Bronchial epithelial cell (primary cell): ENCODE data around the gene AUTS2. TPM values are rescaled to one million over a fixed set of nuclear protein-coding genes. Genes with fewer than 3 reads are reported as not detected.

Source experiments
- DNase-seq: peaks from one replicate; pipeline ENCODE4 v3.0.0-alpha.2; 2010; ENCODE audit warnings: low read depth
- FAIRE-seq: peaks from 2 replicates; lab custom pipeline; 2011; peaks lifted over from hg19 to GRCh38; lab: Jason Lieb, UNC
- H3K27me3 ChIP-seq: 2 replicates; pipeline ENCODE4 v1.5.1; 2011; ENCODE audit warnings: low read length; ENCODE audit not compliant: control insufficient read depth, insufficient read depth
- H3K36me3 ChIP-seq: 2 replicates; pipeline ENCODE4 v1.5.1; 2011; ENCODE audit warnings: low read length; ENCODE audit not compliant: control insufficient read depth, insufficient read depth
- H3K4me3 ChIP-seq: 2 replicates; pipeline ENCODE4 v1.5.1; 2011; ENCODE audit warnings: mild to moderate bottlenecking, low read depth, low read length, control low read depth
- total RNA-seq: library from RNA; depleted of rRNA; stranded (reverse); fragments of >200 nt; gene quantifications from 2 replicates; pipeline ENCODE4 v1.2.1, GENCODE V29; 2014
- TF ChIP-seq, protein P1 (sequence below): IDR thresholded peaks from 2 replicates; pipeline ENCODE4 v1.5.1; 2011; ENCODE audit warnings: mild to moderate bottlenecking, moderate library complexity, low read length, control low read depth, inconsistent platforms; ENCODE audit not compliant: insufficient read depth, severe bottlenecking

Gene AUTS2
- total RNA-seq, 1 donor from 2014 or later, result 9.5 TPM

DNA sequence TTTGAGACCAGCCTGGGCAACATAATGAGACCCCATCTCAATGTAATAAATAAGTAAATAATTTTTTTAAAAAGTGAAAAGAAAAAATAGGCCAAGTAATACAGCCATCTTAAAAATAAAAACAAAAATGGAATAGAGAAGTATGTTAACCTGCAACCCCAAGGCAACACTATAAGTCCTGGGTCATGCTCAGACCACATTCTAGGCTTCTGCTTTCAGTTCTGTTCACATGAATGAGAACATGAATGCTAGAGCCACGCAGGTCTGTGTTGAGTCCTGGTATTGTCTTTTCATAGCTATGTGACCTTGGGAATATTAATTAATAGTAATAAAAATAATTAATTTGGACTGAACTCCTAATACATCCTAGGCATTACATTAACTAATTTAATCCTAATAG, 284.0 kb downstream of the AUTS2 start:
- H3K4me3 ChIP-seq, result no peak overlapping the region
- no peaks in the 10 kb centered on the region for H3K36me3 ChIP-seq
- H3K27me3 ChIP-seq, result no peaks in the 10 kb centered on the region
- no peak for FAIRE-seq
- no peak for DNase-seq
- TF ChIP-seq, protein P1, sequence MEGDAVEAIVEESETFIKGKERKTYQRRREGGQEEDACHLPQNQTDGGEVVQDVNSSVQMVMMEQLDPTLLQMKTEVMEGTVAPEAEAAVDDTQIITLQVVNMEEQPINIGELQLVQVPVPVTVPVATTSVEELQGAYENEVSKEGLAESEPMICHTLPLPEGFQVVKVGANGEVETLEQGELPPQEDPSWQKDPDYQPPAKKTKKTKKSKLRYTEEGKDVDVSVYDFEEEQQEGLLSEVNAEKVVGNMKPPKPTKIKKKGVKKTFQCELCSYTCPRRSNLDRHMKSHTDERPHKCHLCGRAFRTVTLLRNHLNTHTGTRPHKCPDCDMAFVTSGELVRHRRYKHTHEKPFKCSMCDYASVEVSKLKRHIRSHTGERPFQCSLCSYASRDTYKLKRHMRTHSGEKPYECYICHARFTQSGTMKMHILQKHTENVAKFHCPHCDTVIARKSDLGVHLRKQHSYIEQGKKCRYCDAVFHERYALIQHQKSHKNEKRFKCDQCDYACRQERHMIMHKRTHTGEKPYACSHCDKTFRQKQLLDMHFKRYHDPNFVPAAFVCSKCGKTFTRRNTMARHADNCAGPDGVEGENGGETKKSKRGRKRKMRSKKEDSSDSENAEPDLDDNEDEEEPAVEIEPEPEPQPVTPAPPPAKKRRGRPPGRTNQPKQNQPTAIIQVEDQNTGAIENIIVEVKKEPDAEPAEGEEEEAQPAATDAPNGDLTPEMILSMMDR, result no peak

DNA sequence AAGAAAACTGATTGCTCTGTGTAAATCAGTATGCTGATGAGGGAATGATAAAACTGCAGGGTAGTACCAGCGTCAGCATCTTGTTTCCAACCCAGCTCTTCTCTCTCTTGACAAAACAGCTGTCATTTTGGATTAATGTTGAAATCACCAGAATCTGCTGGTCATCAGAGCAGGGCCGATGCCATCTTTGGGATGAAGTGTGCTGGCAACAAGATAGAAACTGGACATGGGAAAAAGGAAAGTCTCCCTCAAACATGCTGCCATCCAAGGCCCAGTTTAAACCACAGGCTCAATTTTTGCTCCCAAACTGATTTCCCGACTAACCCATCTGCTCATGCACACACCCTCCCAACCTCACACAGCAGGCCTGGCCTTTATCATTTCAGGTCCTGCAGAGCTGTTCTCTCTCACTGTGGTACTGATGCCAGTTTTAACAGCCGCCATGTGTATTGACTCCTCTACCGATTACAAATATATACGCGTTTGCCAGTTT, 285.2 kb downstream of the AUTS2 start:
- H3K27me3 ChIP-seq, result no peaks in the 10 kb centered on the region
- H3K4me3 ChIP-seq, result no peak overlapping the region
- H3K36me3 ChIP-seq, result no peaks in the 10 kb centered on the region
- FAIRE-seq (no peak), DNase-seq (no peak)
- TF ChIP-seq, protein P1, result no peak

DNA sequence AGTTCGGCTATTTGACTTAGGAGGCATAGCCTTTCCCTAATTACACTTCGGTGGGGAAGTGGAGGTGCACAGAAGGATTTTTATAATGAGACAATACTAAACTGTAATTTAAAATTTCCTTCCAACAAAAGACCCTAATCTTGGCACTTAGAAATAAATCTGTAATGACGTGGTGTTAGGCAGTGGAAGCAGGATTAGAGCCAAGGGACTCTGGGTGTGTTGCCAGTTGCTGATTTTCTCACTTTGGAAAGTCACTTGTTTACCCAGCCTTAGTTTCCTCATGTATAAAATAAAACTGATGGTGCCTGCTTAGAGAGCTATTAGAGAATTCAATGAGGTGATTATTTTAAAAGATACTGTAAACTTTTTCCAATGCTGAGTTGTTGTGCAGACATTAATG, 287.2 kb downstream of the AUTS2 start:
- Histone ChIP-seq H3K27me3 (no peaks in the 10 kb centered on the region), H3K36me3 (no peaks in the 10 kb centered on the region), H3K4me3 (no peak overlapping the region)
- FAIRE-seq, result no peak
- TF ChIP-seq, protein P1, result no peak
- no peak for DNase-seq

DNA sequence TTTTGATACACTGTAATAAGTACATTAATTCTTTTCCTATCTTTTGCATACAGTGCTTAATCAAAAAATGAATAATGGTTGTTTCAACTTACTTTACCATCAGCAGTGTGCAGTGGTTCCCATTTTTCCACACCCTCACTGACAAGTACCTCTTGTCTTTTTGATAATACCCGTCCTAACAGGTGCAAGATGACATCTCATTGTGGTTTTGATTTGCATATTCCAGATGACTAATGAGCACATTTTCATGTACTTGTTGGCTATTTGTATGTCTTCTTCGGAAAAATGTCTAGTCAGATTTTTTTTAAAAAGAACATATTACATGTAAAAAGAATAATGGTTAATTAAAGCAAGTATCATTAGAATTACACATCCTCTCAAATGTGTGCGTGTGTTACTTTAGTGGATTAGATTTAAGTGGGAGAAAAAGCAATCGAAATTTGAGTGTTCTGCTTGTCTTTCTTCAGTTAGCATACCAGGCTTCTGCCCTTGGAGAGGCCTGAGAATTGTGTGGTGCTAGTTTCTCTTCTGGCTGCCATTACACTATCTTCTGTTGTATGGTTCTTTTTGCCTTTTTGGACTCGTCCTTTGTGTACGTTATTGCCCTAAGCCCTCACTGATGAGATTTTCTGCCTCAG, 291.2 kb downstream of the AUTS2 start:
- Histone ChIP-seq H3K4me3 (no peak overlapping the region), H3K36me3 (no peaks in the 10 kb centered on the region), H3K27me3 (no peaks in the 10 kb centered on the region)
- FAIRE-seq (no peak), DNase-seq (no peak)
- TF ChIP-seq, protein P1, result no peak

DNA sequence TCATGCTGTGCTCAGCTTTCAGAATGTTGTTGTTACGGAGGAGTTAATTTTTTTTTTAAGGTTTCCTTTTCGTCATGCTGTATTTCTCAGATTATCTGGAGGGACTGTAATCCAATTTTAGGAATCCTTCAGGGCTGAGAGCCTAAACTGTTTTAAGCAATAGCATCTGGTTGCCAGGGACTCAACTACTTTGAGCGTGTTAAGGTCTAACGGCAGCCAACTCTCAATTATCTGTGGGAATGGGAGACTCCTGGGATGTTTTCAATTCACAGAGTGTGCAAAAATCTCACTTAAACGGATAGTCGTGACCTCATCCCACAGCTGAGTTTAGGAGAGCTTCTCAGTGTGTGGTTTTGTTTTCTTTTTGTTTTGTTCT, 291.7 kb downstream of the AUTS2 start:
- no peaks in the 10 kb centered on the region for H3K27me3 ChIP-seq
- FAIRE-seq, result no peak
- DNase-seq, result no peak
- TF ChIP-seq, protein P1, result no peak
- no peak overlapping the region for H3K4me3 ChIP-seq
- H3K36me3 ChIP-seq, result no peaks in the 10 kb centered on the region

DNA sequence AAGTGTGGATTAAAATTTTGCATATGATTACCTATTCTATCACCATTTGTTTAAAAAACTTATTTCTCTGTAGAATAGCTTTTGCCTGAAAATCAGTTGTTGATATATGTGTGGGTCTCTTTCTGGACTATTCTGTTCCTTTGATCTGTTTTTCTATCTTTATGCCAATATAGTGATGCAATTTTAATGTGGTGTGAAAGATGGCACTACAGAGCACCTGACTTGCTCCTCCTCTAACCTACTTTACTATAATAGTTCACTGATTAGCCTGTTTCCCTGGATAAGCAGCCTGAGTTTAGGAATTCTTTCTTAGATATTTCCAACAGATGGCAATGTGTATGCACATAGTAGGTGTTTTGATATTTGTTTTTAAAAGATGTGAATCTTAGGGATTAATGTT, 294.5 kb downstream of the AUTS2 start:
- no peak for FAIRE-seq
- Histone ChIP-seq H3K4me3 (no peak overlapping the region), H3K36me3 (no peaks in the 10 kb centered on the region)

More for the DNA sequence above, 294.5 kb downstream of the AUTS2 start:
- H3K27me3 ChIP-seq, result no peaks in the 10 kb centered on the region
- no peak for DNase-seq
- TF ChIP-seq, protein P1, result no peak
